Neural progenitor cell (in vitro differentiated cells): ENCODE measurements around the gene P4HTM. TPM values are rescaled to one million over a fixed set of nuclear protein-coding genes. Genes with fewer than 3 reads are reported as not detected.

ENCODE experiments used
- DNase-seq: peaks from one replicate; pipeline ENCODE4 v3.0.0-alpha.2; 2016; ENCODE audit warnings: low spot score
- H2AFZ ChIP-seq: fragments of 200-600 bp; sonication (generic); replicated peaks from 2 replicates; pipeline ENCODE4 v1.6.1; 2016; ENCODE audit warnings: antibody characterized with exemption
- H3F3A ChIP-seq: fragments of 200-600 bp; sonication (generic); 2 replicates; pipeline ENCODE4 v1.6.1; 2016; ENCODE audit warnings: antibody characterized with exemption, low read depth
- H3K27ac ChIP-seq: fragments of 200-600 bp; sonication (generic); 2 replicates; pipeline ENCODE4 v1.5.1; 2016; ENCODE audit warnings: mild to moderate bottlenecking
- H3K27me3 ChIP-seq: fragments of 200-600 bp; sonication (generic); 2 replicates; pipeline ENCODE4 v1.6.1; 2016; ENCODE audit warnings: mild to moderate bottlenecking, moderate library complexity
- H3K36me3 ChIP-seq: fragments of 200-600 bp; sonication (generic); 2 replicates; pipeline ENCODE4 v1.5.1; 2016
- H3K4me1 ChIP-seq: fragments of 200-600 bp; sonication (generic); 2 replicates; pipeline ENCODE4 v1.6.1; 2016; ENCODE audit warnings: mixed run types
- H3K4me2 ChIP-seq: fragments of 200-600 bp; sonication (generic); 2 replicates; pipeline ENCODE4 v1.6.1; 2016
- H3K4me3 ChIP-seq: fragments of 200-600 bp; sonication (generic); 2 replicates; pipeline ENCODE4 v1.5.1; 2016
- H3K79me2 ChIP-seq: fragments of 200-600 bp; sonication (generic); 2 replicates; pipeline ENCODE4 v1.6.1; 2016; ENCODE audit warnings: low read depth
- H3K9ac ChIP-seq: fragments of 200-600 bp; sonication (generic); 2 replicates; pipeline ENCODE4 v1.6.1; 2016
- H3K9me3 ChIP-seq: fragments of 200-600 bp; sonication (generic); 2 replicates; pipeline ENCODE4 v1.5.1; 2016; ENCODE audit warnings: low read depth
- H4K20me1 ChIP-seq: fragments of 200-600 bp; sonication (generic); 2 replicates; pipeline ENCODE4 v1.6.1; 2016; ENCODE audit warnings: low read depth
- H3K27ac Mint-ChIP-seq: 3 replicates; pipeline ENCODE4 v1.8.0; 2021; ENCODE audit warnings: mixed read lengths
- H3K27me3 Mint-ChIP-seq: 2 replicates; pipeline ENCODE4 v1.8.0; 2022; ENCODE audit warnings: low read depth, mild to moderate bottlenecking, inconsistent platforms, moderate library complexity, mixed read lengths; ENCODE audit not compliant: insufficient read depth
- H3K36me3 Mint-ChIP-seq: 3 replicates; pipeline ENCODE4 v1.8.0; 2021; ENCODE audit warnings: mixed read lengths
- H3K4me1 Mint-ChIP-seq: 3 replicates; pipeline ENCODE4 v1.8.0; 2021; ENCODE audit warnings: mixed read lengths
- H3K4me3 Mint-ChIP-seq: 3 replicates; pipeline ENCODE4 v1.8.0; 2021; ENCODE audit warnings: mild to moderate bottlenecking, moderate library complexity, mixed read lengths
- H3K9me3 Mint-ChIP-seq: 3 replicates; pipeline ENCODE4 v1.8.0; 2020; ENCODE audit warnings: mixed read lengths
- EZH2 ChIP-seq: fragments of 200-600 bp; sonication (generic); IDR thresholded peaks from 2 replicates; pipeline ENCODE4 v1.6.1; 2017; ENCODE audit warnings: antibody characterized with exemption, mild to moderate bottlenecking, moderate library complexity
- EZH2phosphoT487 ChIP-seq: fragments of 200-600 bp; sonication (generic); IDR thresholded peaks from 2 replicates; pipeline ENCODE4 v1.6.1; 2017; ENCODE audit warnings: antibody characterized with exemption
- total RNA-seq: library from RNA; depleted of rRNA; stranded (reverse); fragments of >200 nt; gene quantifications from 2 replicates; pipeline ENCODE4 v1.2.3, GENCODE V29; 2015; ENCODE audit warnings: low replicate concordance
- TF ChIP-seq, protein P1 (sequence below): fragments of 200-600 bp; sonication (generic); IDR thresholded peaks from 2 replicates; pipeline ENCODE4 v1.5.1; 2017; ENCODE audit warnings: antibody characterized with exemption, mild to moderate bottlenecking

The P4HTM gene
- total RNA-seq, 1 donor from 2014 or later, result 15.3 TPM

DNA sequence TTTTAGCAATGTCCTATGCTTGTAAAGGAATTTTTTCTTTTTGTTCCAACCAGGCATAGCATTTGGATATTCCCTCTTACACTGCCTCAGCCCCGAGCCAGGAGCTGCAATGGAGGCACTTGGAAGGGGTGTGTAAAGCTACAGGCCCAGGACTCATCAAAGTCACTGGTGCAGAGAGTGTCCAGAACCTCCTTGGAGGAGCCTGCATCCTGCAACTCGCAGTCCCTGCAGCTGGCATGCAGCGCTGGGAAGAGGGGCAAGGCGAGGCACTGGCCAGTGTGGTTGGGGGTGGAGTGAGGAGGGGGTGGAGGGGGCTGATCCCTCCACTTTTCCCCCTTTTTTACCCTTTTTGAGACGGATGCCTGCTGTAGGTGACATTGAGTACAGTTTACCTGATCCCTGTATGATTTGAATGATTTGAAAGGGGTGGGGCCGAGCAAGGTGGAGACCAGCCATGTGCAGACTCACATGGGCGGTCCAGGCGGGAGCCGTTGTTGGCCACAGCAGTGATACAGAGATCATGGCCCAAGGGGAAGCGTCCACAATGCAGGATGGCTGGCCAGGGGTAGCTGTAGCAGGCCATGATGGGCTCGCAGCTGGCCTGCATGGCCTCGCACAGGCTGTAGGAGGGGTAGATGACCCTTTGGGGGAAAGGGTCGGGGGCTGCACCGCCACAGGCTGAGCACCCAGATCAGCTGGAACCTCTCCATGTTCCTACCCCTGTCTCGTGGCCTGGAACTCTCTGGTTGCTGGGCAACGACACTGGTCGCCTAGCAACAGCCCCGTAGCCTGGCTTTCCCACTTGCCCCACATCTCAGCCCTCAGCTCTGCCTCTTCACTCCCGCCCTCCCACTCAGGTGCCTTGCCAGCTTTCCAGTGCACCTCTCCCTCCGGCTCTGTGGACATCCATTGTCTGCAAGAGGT lies 7.9 kb downstream of the P4HTM start:
- peaks cover under 1% of the 10 kb centered on the region for H3K79me2 ChIP-seq
- TF ChIP-seq EZH2phosphoT487, result no peak
- peaks cover 26% of the 10 kb centered on the region for H3K4me1 ChIP-seq
- H3K4me3 Mint-ChIP-seq, result peak overlapping the region; percentile 63
- H3K4me3 ChIP-seq, result no peak overlapping the region
- H3K27ac ChIP-seq, result no peak overlapping the region
- H3K27me3 ChIP-seq, result no peaks in the 10 kb centered on the region
- H3K9ac ChIP-seq, result no peak overlapping the region
- H3K36me3 ChIP-seq, result no peaks in the 10 kb centered on the region
- peaks cover 23% of the 10 kb centered on the region for H3K4me1 Mint-ChIP-seq
- peaks cover 11% of the 10 kb centered on the region for H3K36me3 Mint-ChIP-seq
- H3K27ac Mint-ChIP-seq, result peak overlapping the region; percentile 78
- peaks cover 26% of the 10 kb centered on the region for H4K20me1 ChIP-seq
- no peaks in the 10 kb centered on the region for H3K9me3 Mint-ChIP-seq
- H3F3A ChIP-seq, result peaks cover 12% of the 10 kb centered on the region
- peak overlapping the region; percentile 38 for H3K4me2 ChIP-seq
- DNase-seq, result peak; percentile 71
- H2AFZ ChIP-seq, result no peak overlapping the region
- H3K27me3 Mint-ChIP-seq, result peaks cover 8% of the 10 kb centered on the region
- H3K9me3 ChIP-seq, result no peaks in the 10 kb centered on the region

DNA sequence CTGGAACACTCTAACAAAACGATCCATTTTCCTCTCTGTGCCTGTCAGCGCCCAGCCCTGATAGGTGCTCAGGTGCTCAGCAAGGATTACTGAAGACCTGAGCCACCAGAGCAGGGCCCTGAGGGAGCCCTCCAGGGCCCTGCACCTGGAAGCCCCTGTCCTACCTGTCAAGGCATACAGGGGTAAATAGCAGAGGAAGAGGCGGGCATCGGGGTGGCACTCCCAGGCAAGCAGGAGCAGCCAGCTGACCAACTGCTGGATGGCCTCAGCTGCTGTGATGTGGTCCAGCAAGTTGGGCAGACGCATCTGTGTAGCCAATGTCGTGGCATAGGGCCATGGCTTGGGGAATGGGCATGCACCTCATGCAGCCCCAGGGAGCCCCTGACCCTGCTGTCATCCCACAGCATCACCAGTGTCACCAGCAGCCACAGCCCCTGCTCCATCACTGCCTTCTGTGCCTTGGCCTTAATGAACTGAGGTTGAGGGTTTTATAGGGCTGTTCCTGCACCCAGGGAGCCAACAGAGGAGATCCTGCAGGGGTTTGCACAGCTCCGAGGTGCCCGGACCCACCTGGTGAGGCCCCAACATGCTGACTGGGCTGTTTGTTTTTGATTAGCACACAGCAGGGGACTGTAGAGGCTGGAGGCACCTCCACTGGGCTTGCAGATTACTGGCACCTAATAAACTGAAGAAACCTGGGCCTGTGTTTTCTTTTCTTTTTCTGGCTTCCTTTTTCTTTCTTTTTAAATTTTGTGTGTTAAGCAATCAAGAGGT lies 9.2 kb downstream of the P4HTM start:
- Mint-ChIP-seq H3K27me3 (peaks cover 10% of the 10 kb centered on the region), H3K9me3 (no peaks in the 10 kb centered on the region), H3K4me1 (peaks cover 23% of the 10 kb centered on the region), H3K4me3 (no peak overlapping the region), H3K36me3 (peaks cover 11% of the 10 kb centered on the region), H3K27ac (peak overlapping the region; percentile 87)
- peaks cover 26% of the 10 kb centered on the region for H4K20me1 ChIP-seq
- H3K27ac ChIP-seq, result peak overlapping the region; percentile 39
- H3K4me2 ChIP-seq, result peak overlapping the region; percentile 19
- no peak overlapping the region for H3K9ac ChIP-seq
- no peak overlapping the region for H3K4me3 ChIP-seq
- H2AFZ ChIP-seq, result no peak overlapping the region
- no peaks in the 10 kb centered on the region for H3K9me3 ChIP-seq
- H3K79me2 ChIP-seq, result no peaks in the 10 kb centered on the region
- H3F3A ChIP-seq, result peaks cover 12% of the 10 kb centered on the region
- no peaks in the 10 kb centered on the region for H3K27me3 ChIP-seq
- TF ChIP-seq EZH2phosphoT487 (no peak), EZH2 (no peak)
- TF ChIP-seq, protein P1, sequence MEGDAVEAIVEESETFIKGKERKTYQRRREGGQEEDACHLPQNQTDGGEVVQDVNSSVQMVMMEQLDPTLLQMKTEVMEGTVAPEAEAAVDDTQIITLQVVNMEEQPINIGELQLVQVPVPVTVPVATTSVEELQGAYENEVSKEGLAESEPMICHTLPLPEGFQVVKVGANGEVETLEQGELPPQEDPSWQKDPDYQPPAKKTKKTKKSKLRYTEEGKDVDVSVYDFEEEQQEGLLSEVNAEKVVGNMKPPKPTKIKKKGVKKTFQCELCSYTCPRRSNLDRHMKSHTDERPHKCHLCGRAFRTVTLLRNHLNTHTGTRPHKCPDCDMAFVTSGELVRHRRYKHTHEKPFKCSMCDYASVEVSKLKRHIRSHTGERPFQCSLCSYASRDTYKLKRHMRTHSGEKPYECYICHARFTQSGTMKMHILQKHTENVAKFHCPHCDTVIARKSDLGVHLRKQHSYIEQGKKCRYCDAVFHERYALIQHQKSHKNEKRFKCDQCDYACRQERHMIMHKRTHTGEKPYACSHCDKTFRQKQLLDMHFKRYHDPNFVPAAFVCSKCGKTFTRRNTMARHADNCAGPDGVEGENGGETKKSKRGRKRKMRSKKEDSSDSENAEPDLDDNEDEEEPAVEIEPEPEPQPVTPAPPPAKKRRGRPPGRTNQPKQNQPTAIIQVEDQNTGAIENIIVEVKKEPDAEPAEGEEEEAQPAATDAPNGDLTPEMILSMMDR, result no peak
- no peaks in the 10 kb centered on the region for H3K36me3 ChIP-seq
- no peak for DNase-seq
- peaks cover 26% of the 10 kb centered on the region for H3K4me1 ChIP-seq

DNA sequence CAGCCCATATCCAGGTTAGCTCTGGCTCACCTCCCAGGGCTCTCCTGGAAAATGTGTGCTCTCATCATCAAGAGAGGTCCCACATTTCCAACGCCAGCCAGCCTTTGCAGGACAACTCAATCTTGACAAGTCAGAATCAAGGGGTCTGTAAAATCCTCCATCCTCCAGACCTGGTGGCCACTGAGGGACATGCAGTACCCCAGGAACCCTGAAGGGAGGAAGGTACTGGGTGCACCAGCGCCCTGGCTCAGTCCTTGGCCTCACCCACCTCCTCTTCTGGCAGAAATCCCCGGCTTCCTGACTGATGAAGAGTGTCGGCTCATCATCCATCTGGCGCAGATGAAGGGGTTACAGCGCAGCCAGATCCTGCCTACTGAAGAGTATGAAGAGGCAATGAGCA lies 11.1 kb downstream of the P4HTM start:
- Histone ChIP-seq H3K27me3 (no peaks in the 10 kb centered on the region), H4K20me1 (peaks cover 26% of the 10 kb centered on the region), H3K36me3 (no peaks in the 10 kb centered on the region), H3K4me2 (no peak overlapping the region), H3K9ac (no peak overlapping the region), H3K9me3 (no peaks in the 10 kb centered on the region), H3K79me2 (no peaks in the 10 kb centered on the region), H3F3A (peaks cover 12% of the 10 kb centered on the region), H3K4me1 (peaks cover 26% of the 10 kb centered on the region), H2AFZ (no peak overlapping the region), H3K27ac (no peak overlapping the region), H3K4me3 (no peak overlapping the region)
- Mint-ChIP-seq H3K27ac (no peak overlapping the region), H3K4me3 (no peak overlapping the region), H3K9me3 (no peaks in the 10 kb centered on the region), H3K36me3 (peaks cover 2% of the 10 kb centered on the region), H3K4me1 (peaks cover 23% of the 10 kb centered on the region), H3K27me3 (peaks cover 10% of the 10 kb centered on the region)
- TF ChIP-seq EZH2, result no peak
- TF ChIP-seq EZH2phosphoT487, result no peak
- TF ChIP-seq, protein P1, result no peak
- DNase-seq, result no peak
